HEK293T (cell line): ENCODE results near the gene TLCD1.

Experiments used
- CTCF ChIA-PET: fragments of 350-600 bp; formaldehyde crosslinking; extraction: SDS; loops from one replicate; lab custom pipeline; 2021; ENCODE audit warnings: antibody characterized with exemption, inconsistent platforms; lab: Yijun Ruan, JAX
- POLR2A ChIA-PET: fragments of 350-600 bp; formaldehyde crosslinking; extraction: SDS; loops from one replicate; lab custom pipeline; 2020; ENCODE audit warnings: antibody characterized with exemption, inconsistent platforms; lab: Yijun Ruan, JAX
- DNase-seq: peaks from one replicate; pipeline ENCODE4 v3.0.0; 2012; ENCODE audit warnings: mixed read lengths; ENCODE audit errors: extremely low spot score
- ARNT ChIP-seq: fragments of 450-650 bp; IDR thresholded peaks from 2 replicates; pipeline ENCODE4 v1.6.1; 2017; ENCODE audit warnings: mild to moderate bottlenecking
- BHLHE40 ChIP-seq: fragments of 450-650 bp; IDR thresholded peaks from 2 replicates; pipeline ENCODE4 v1.6.1; 2016; ENCODE audit warnings: mild to moderate bottlenecking, moderate library complexity, borderline replicate concordance
- CTBP1 ChIP-seq: fragments of 450-650 bp; IDR thresholded peaks from 2 replicates; pipeline ENCODE4 v1.6.1; 2016; ENCODE audit warnings: borderline replicate concordance
- ELF4 ChIP-seq: fragments of 450-650 bp; IDR thresholded peaks from 2 replicates; pipeline ENCODE4 v1.6.1; 2017; ENCODE audit warnings: antibody characterized with exemption
- FOXA1 ChIP-seq: fragments of 450-650 bp; IDR thresholded peaks from 2 replicates; pipeline ENCODE4 v1.6.1; 2016; ENCODE audit warnings: mild to moderate bottlenecking
- FOXK2 ChIP-seq: fragments of 450-650 bp; IDR thresholded peaks from 2 replicates; pipeline ENCODE4 v1.6.1; 2016; ENCODE audit warnings: mild to moderate bottlenecking
- FOXM1 ChIP-seq: fragments of 450-650 bp; IDR thresholded peaks from 2 replicates; pipeline ENCODE4 v1.6.1; 2017; ENCODE audit warnings: mild to moderate bottlenecking, borderline replicate concordance
- HDGF ChIP-seq: fragments of 450-650 bp; IDR thresholded peaks from 2 replicates; pipeline ENCODE4 v1.6.1; 2017; ENCODE audit warnings: antibody characterized with exemption, borderline replicate concordance
- L3MBTL2 ChIP-seq: fragments of 450-650 bp; conservative IDR thresholded peaks from 2 replicates; pipeline ENCODE4 v1.6.1; 2016; ENCODE audit warnings: mild to moderate bottlenecking
- LEF1 ChIP-seq: fragments of 450-650 bp; IDR thresholded peaks from 2 replicates; pipeline ENCODE4 v1.6.1; 2017; ENCODE audit warnings: mild to moderate bottlenecking, borderline replicate concordance
- NFRKB ChIP-seq: fragments of 450-650 bp; IDR thresholded peaks from 2 replicates; pipeline ENCODE4 v1.6.1; 2016; ENCODE audit warnings: mild to moderate bottlenecking, moderate library complexity
- SP1 ChIP-seq: fragments of 450-650 bp; IDR thresholded peaks from 2 replicates; pipeline ENCODE4 v1.6.1; 2017
- SUZ12 ChIP-seq: fragments of 450-650 bp; IDR thresholded peaks from 2 replicates; pipeline ENCODE4 v1.6.1; 2016; ENCODE audit warnings: mild to moderate bottlenecking
- TARDBP ChIP-seq: fragments of 450-650 bp; IDR thresholded peaks from 2 replicates; pipeline ENCODE4 v1.6.1; 2016
- ZNF384 ChIP-seq: fragments of 450-650 bp; IDR thresholded peaks from 2 replicates; pipeline ENCODE4 v1.6.1; 2016
- TF ChIP-seq, protein P1 (sequence below): fragments of 450-650 bp; IDR thresholded peaks from 2 replicates; pipeline ENCODE4 v1.6.1; 2016

TLCD1 gene

DNA sequence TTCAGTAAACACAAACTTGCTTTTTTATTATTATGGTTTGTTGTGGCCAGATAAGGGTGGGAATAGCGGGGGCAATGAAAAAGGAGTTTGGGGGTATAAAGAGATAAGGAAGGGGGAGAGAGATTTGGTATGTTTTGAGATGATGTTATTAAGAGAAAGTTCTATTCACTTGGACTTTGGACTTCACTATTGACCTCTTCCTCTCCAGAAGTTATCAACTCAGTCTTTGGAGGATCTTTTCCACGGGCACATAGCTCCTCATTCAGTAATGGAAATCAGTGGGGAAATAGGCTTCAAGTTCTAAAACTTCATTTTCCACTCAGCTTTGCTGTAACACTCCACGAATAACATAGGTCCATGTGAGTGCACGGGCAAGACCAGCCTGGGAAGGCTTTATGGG lies 37.6 kb downstream of the TLCD1 start:
- TF ChIP-seq FOXM1 (no peak), TARDBP (no peak), SUZ12 (no peak), NFRKB (no peak)
- TF ChIP-seq, protein P1, sequence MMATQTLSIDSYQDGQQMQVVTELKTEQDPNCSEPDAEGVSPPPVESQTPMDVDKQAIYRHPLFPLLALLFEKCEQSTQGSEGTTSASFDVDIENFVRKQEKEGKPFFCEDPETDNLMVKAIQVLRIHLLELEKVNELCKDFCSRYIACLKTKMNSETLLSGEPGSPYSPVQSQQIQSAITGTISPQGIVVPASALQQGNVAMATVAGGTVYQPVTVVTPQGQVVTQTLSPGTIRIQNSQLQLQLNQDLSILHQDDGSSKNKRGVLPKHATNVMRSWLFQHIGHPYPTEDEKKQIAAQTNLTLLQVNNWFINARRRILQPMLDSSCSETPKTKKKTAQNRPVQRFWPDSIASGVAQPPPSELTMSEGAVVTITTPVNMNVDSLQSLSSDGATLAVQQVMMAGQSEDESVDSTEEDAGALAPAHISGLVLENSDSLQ, result no peak
- no peak for DNase-seq
- ChIA-PET POLR2A (interaction anchor here (0.6 to 1.1 kb wide), 2 partner anchors 23 to 31 kb away, joined by 3 read pairs; partner anchors contain the start of genes PROCA1 and RPL23A), CTCF (interaction anchor here (0.6 kb wide), 1 partner anchor 16 kb away, joined by 3 read pairs; no protein-coding TSS in a partner anchor)

DNA sequence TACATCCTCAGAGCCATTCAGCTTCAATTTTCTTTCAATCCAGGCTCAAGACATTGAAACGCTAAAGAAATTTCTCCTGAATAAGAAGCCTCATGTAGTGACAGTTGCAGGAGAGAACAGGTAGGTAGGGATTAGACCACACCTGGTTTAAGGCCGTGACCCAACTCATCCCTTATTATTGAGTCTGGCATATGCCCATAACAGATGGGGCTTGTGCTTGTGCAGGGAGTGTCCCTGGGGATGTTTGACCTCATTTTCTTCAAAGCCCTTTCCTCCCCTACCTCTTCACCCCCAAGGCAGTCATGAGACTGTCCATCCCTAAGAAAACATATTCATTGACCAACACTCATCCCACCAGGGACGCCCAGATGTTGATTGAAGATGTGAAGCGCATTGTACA lies 39.7 kb downstream of the TLCD1 start:
- no peak for TF ChIP-seq ZNF384
- TF ChIP-seq FOXK2, result no peak
- no peak for TF ChIP-seq LEF1
- DNase-seq, result no peak
- CTCF ChIA-PET, result interaction anchor here (0.6 kb wide), 1 partner anchor 39 kb away, joined by 6 read pairs; no protein-coding TSS in a partner anchor
- POLR2A ChIA-PET, result interaction anchor here (0.6 kb wide), 1 partner anchor 9 kb away, joined by 3 read pairs; no protein-coding TSS in a partner anchor

DNA sequence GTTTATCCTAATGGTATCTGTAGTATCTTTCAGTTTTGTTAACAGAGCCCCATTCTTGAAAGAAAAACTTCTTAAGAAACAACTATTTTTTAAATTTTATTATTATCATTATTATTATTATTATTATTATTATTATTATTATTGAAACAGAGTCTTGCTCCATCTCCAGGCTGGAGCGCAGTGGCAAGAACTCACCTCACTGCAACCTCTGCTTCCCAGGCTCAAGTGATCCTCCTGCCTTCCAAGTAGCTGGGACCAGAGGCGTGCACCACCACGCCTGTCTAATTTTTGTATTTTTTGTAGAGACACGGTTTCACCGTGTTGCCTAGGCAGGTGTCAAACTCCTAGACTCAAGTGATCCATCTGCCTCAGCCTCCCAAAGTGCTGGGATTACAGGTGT lies 40.7 kb downstream of the TLCD1 start:
- CTCF ChIA-PET, result interaction anchor here (0.7 kb wide), 1 partner anchor 15 kb away, joined by 3 read pairs; no protein-coding TSS in a partner anchor
- DNase-seq, result no peak
- no peak for TF ChIP-seq SUZ12
- no peak for TF ChIP-seq LEF1
- TF ChIP-seq NFRKB, result no peak
- TF ChIP-seq ELF4, result no peak
- TF ChIP-seq, protein P1, result no peak
- POLR2A ChIA-PET, result interaction anchor here (2.0 kb wide), 1 partner anchor 36 kb away, joined by 4 read pairs; no protein-coding TSS in a partner anchor

DNA sequence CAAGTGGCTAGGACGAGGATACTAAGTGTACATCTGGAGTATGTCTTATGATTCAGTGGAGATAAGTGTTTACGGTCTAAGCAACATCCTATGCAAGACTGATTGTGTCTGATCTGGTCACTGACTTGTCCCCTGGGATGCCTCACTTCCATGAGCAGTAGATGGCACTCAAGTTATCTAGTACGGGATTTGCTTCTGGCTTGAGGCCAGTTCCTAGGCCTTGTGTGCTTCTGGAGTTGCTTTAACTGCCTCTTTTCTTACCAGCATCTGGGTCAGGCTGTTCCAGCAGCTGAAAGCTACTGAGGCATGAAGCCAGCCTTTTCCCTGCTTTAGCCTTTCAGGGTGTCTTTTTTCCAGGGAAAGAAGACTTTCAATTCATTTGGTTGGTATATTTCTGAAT lies 41.1 kb downstream of the TLCD1 start:
- DNase-seq, result no peak
- ChIA-PET CTCF (no interaction called here), POLR2A (interaction anchor here (2.0 kb wide), 1 partner anchor 36 kb away, joined by 4 read pairs; no protein-coding TSS in a partner anchor)
- TF ChIP-seq HDGF (no peak), TARDBP (no peak), SP1 (no peak), FOXM1 (no peak)

DNA sequence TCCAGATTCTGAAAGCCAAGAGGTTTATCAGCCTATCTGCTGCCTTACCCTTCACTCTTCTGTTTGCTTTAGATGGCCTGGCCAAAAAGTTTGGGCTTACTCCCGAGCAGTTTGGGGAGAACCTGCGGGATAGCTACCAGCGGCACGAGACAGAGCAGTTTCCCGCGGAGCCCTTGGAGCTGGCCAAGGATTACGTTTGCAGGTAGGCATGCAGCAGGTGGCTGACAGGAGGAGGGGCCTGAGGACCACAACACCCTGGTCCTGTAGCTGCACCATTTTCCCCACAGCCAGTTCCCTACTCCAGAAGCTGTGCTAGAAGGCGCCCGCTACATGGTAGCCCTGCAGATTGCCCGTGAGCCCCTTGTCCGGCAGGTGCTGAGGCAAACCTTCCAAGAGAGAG lies 43.4 kb downstream of the TLCD1 start:
- DNase-seq, result no peak
- ChIA-PET POLR2A (interaction anchor here (1.2 to 4.1 kb wide), 4 partner anchors 11 to 37 kb away, joined by 3 to 14 read pairs (median 8); partner anchors contain the start of genes PROCA1, RPL23A, SDF2 and SUPT6H), CTCF (no interaction called here)
- no peak for TF ChIP-seq ARNT
- TF ChIP-seq SUZ12, result no peak
- no peak for TF ChIP-seq FOXM1
- TF ChIP-seq HDGF, result no peak
- no peak for TF ChIP-seq SP1
- TF ChIP-seq CTBP1, result no peak
- no peak for TF ChIP-seq L3MBTL2
- TF ChIP-seq TARDBP, result no peak
- no peak for TF ChIP-seq FOXA1
- TF ChIP-seq BHLHE40, result no peak
- TF ChIP-seq NFRKB, result no peak
- TF ChIP-seq ZNF384, result no peak
- no peak for TF ChIP-seq FOXK2
- TF ChIP-seq LEF1, result no peak
- TF ChIP-seq, protein P1, result no peak
- no peak for TF ChIP-seq ELF4

DNA sequence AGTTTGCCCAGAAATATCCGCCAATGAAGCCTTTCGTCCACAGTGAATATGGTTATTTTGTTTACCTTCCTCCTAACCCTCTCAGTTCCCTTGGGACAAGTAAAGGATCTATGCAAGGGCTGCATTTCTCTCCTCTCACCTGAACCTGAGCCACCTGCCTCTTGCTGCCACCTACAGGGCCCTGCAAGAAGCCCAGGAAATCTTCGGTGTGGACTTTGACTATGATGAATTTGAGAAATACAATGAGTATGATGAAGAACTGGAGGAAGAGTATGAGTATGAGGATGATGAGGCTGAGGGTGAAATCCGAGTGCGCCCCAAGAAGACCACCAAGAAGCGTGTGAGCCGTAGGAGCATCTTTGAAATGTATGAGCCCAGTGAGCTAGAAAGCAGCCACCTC lies 50.1 kb downstream of the TLCD1 start:
- CTCF ChIA-PET, result interaction anchor here (0.5 to 0.6 kb wide), 2 partner anchors 21 to 29 kb away, joined by 3 read pairs; no protein-coding TSS in a partner anchor
- POLR2A ChIA-PET, result interaction anchor here (1.3 to 1.7 kb wide), 2 partner anchors 18 to 43 kb away, joined by 4 to 5 read pairs; partner anchors contain the start of gene RPL23A
- no peak for TF ChIP-seq FOXM1
- TF ChIP-seq FOXA1, result no peak
- no peak for TF ChIP-seq HDGF
- DNase-seq, result no peak

DNA sequence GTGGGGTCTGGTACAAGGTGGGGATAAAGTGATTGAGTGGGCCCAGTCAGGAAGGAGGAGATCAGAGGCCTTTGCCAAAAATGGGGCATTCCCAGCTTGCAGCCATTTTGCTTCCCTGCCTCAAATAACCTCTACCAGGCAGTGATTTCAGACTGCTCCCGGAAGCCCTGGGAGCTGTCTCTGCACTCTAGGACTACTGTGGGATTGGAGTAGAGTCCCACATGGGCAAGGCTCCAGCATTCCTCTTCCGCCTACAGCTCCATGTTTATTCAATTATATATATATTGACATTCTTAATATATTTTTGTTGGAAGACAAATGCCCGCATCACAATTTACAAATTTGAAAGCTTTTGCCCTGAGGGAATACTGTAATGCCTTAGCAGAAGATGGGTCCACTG lies 50.5 kb downstream of the TLCD1 start:
- DNase-seq, result no peak
- TF ChIP-seq FOXA1 (no peak), CTBP1 (no peak), LEF1 (no peak), SP1 (no peak), ELF4 (no peak), SUZ12 (no peak), FOXM1 (no peak), TARDBP (no peak), BHLHE40 (no peak), ARNT (no peak), ZNF384 (no peak)
- TF ChIP-seq, protein P1, result no peak
- ChIA-PET POLR2A (interaction anchor here (1.1 to 1.7 kb wide), 4 partner anchors 10 to 44 kb away, joined by 3 to 5 read pairs (median 4); partner anchors contain the start of genes RPL23A, SDF2 and SUPT6H), CTCF (interaction anchor here (0.6 to 0.8 kb wide), 2 partner anchors 22 to 28 kb away, joined by 3 to 4 read pairs; no protein-coding TSS in a partner anchor)
